Lower lobe of right lung (tissue), 2 donors: ENCODE measurements around the gene MACROH2A2. TPM values are rescaled to one million over a fixed set of nuclear protein-coding genes. Genes with fewer than 3 reads are reported as not detected.

ENCODE experiments used
- ATAC-seq, 2 donors: fragments of 200-7000 bp; cut with Tn5 transposase; one replicate each; pipeline ENCODE4 v1.9.1; 2020 to 2022; ENCODE audit warnings: mild to moderate bottlenecking in 2 of 2, moderate library complexity in 2 of 2
- DNase-seq: peaks from one replicate; pipeline ENCODE4 v3.0.0-alpha.2; 2020
- H3K27ac ChIP-seq: fragments of 200-600 bp; one replicate; pipeline ENCODE4 v1.8.0; 2022
- H3K27me3 ChIP-seq: fragments of 200-600 bp; one replicate; pipeline ENCODE4 v1.8.0; 2022; ENCODE audit warnings: low read depth
- H3K36me3 ChIP-seq: fragments of 200-600 bp; one replicate; pipeline ENCODE4 v1.8.0; 2022; ENCODE audit warnings: mild to moderate bottlenecking
- H3K4me1 ChIP-seq: fragments of 200-600 bp; one replicate; pipeline ENCODE4 v1.8.0; 2022
- H3K4me3 ChIP-seq: fragments of 200-600 bp; one replicate; pipeline ENCODE4 v1.8.0; 2022; ENCODE audit warnings: mild to moderate bottlenecking
- H3K9me3 ChIP-seq: fragments of 200-600 bp; one replicate; pipeline ENCODE4 v1.8.0; 2022
- CTCF ChIP-seq: fragments of 200-600 bp; IDR thresholded peaks from one replicate; pipeline ENCODE4 v1.8.0; 2022; ENCODE audit warnings: antibody characterized with exemption, mild to moderate bottlenecking
- intact Hi-C: fragments of 100-400 bp; cut with DNase I; formaldehyde crosslinking; loops from one replicate; pipeline ENCODE4 v1.11.0; 2022
- total RNA-seq: library from RNA; stranded (reverse); fragmentation: NEBNext Ultra II Directional; extraction: Animal tissue kit (Norgen Biotek cat#: 25700); gene quantifications from one replicate; pipeline ENCODE4 v1.2.1, GENCODE V29; 2021
- donor health status: DM: no; HTN: yes; CAD: no; lungs with severe emphysema.

MACROH2A2 gene
- total RNA-seq, 1 donor from 2014 or later: 6.6 TPM

- Histone ChIP-seq H3K36me3 (no peaks in the 10 kb centered on the region), H3K9me3 (no peaks in the 10 kb centered on the region), H3K4me3 (no peak overlapping the region), H3K27me3 (peaks cover 29% of the 10 kb centered on the region), H3K27ac (no peak overlapping the region), H3K4me1 (peaks cover 8% of the 10 kb centered on the region)
- DNase-seq: no peak
- no peak for ATAC-seq
- no peak for TF ChIP-seq CTCF
- intact Hi-C loops: no loop called here
Measured at GRCh38 chr10:70051848-70052247, 798 bp upstream of the MACROH2A2 start.

GRCh38 chr10:70053218-70053840, 683 bp downstream of the MACROH2A2 start:
- ATAC-seq (peak; percentile 57 to 64), DNase-seq (no peak)
- no peaks in the 10 kb centered on the region for H3K9me3 ChIP-seq
- H3K27me3 ChIP-seq: peaks cover 28% of the 10 kb centered on the region
- H3K27ac ChIP-seq: peak overlapping the region; percentile 49
- peak overlapping the region; percentile 72 for H3K4me3 ChIP-seq
- H3K36me3 ChIP-seq: no peaks in the 10 kb centered on the region
- intact Hi-C loops: no loop called here
- TF ChIP-seq CTCF: no peak
- peaks cover 8% of the 10 kb centered on the region for H3K4me1 ChIP-seq

GRCh38 chr10:70053841-70054288, 1.2 kb downstream of the MACROH2A2 start:
- Histone ChIP-seq H3K4me1 (peaks cover 8% of the 10 kb centered on the region), H3K36me3 (no peaks in the 10 kb centered on the region), H3K4me3 (peak overlapping the region; percentile 72), H3K27me3 (peaks cover 23% of the 10 kb centered on the region), H3K27ac (no peak overlapping the region), H3K9me3 (no peaks in the 10 kb centered on the region)
- ATAC-seq (peak; percentile 54), DNase-seq (no peak)
- intact Hi-C loops: no loop called here
- peak; percentile 18 for TF ChIP-seq CTCF

GRCh38 chr10:70054902-70055301, 2.3 kb downstream of the MACROH2A2 start:
- Histone ChIP-seq H3K4me1 (peaks cover 8% of the 10 kb centered on the region), H3K4me3 (no peak overlapping the region), H3K27ac (no peak overlapping the region), H3K27me3 (peaks cover 22% of the 10 kb centered on the region), H3K9me3 (no peaks in the 10 kb centered on the region), H3K36me3 (no peaks in the 10 kb centered on the region)
- no peak for TF ChIP-seq CTCF
- ATAC-seq: no peak
- intact Hi-C loops: no loop called here
- DNase-seq: no peak

GRCh38 chr10:70055550-70055949, 2.9 kb downstream of the MACROH2A2 start:
- TF ChIP-seq CTCF: no peak
- Histone ChIP-seq H3K27ac (no peak overlapping the region), H3K9me3 (no peaks in the 10 kb centered on the region), H3K4me1 (peaks cover 8% of the 10 kb centered on the region), H3K27me3 (peaks cover 22% of the 10 kb centered on the region), H3K36me3 (no peaks in the 10 kb centered on the region), H3K4me3 (no peak overlapping the region)
- intact Hi-C loops: no loop called here
- no peak for ATAC-seq
- no peak for DNase-seq
